SK-N-SH (cell line): ENCODE data around the gene NDFIP1. TPM values are rescaled to one million over a fixed set of nuclear protein-coding genes. Genes with fewer than 3 reads are reported as not detected.

ENCODE experiments used
- CTCF ChIA-PET: fragments of 300-600, 350-600 bp; formaldehyde crosslinking; extraction: SDS; loops from one replicate; lab custom pipeline; 2021; lab: Yijun Ruan, JAX
- POLR2A ChIA-PET: fragments of 350-600 bp; sonication (Branson Sonifier 250); formaldehyde crosslinking; extraction: SDS; loops from one replicate; lab custom pipeline; 2020; ENCODE audit warnings: antibody characterized with exemption, inconsistent platforms; lab: Yijun Ruan, JAX
- DNase-seq: peaks from one replicate; pipeline ENCODE4 v3.0.0; 2012
- H2AFZ ChIP-seq: fragments of 200-600 bp; sonication (generic); 2 replicates; pipeline ENCODE4 v1.8.1; 2016; ENCODE audit warnings: antibody characterized with exemption, mild to moderate bottlenecking, low read depth
- H3F3A ChIP-seq: fragments of 200-600 bp; sonication (generic); replicated peaks from 2 replicates; pipeline ENCODE3; 2016; ENCODE audit warnings: antibody characterized with exemption, mild to moderate bottlenecking; ENCODE audit not compliant: insufficient read depth
- H3K27ac ChIP-seq, 2 experiments: fragments of 200-500 bp in 1 of 2; fragments of 200-600 bp in 1 of 2; sonication (Bioruptor generic) in 1 of 2; sonication (generic), shearing (Covaris generic) in 1 of 2; 2 replicates each; pipeline versions ENCODE4 v1.5.1 to v1.6.1; 2014 to 2016; ENCODE audit warnings: low read depth in 2 of 2, inconsistent platforms in 1 of 2, low read length in 1 of 2, mild to moderate bottlenecking in 1 of 2, mixed read lengths in 1 of 2
- H3K27me3 ChIP-seq: fragments of 200-600 bp; sonication (generic), shearing (Covaris generic); 2 replicates; pipeline ENCODE4 v1.6.1; 2016; ENCODE audit warnings: mixed run types; ENCODE audit not compliant: insufficient read depth
- H3K36me3 ChIP-seq, 2 experiments: fragments of 200-500 bp in 1 of 2; fragments of 200-600 bp in 1 of 2; sonication (Bioruptor generic) in 1 of 2; sonication (generic) in 1 of 2; replicated peaks in 1 of 2; 2 replicates each; pipeline versions ENCODE3 to v1.5.1; 2014 to 2016; ENCODE audit warnings: low read length in 1 of 2, mild to moderate bottlenecking in 1 of 2; ENCODE audit not compliant: insufficient read depth in 2 of 2, control insufficient read depth in 1 of 2
- H3K4me1 ChIP-seq, 2 experiments: fragments of 200-500 bp in 1 of 2; fragments of 200-600 bp in 1 of 2; sonication (Bioruptor generic) in 1 of 2; sonication (generic), shearing (Covaris generic) in 1 of 2; 2 replicates each; pipeline versions ENCODE4 v1.5.1 to v1.6.1; 2014 to 2016; ENCODE audit warnings: low read depth in 1 of 2, low read length in 1 of 2, mixed run types in 1 of 2; ENCODE audit not compliant: insufficient read depth in 2 of 2, control insufficient read depth in 1 of 2
- H3K4me2 ChIP-seq: fragments of 200-600 bp; sonication (generic), shearing (Covaris generic); 2 replicates; pipeline ENCODE4 v1.6.1; 2017; ENCODE audit warnings: mixed run types
- H3K4me3 ChIP-seq, 2 experiments: fragments of 200-500 bp in 1 of 2; fragments of 200-600 bp in 1 of 2; sonication (Bioruptor generic) in 1 of 2; sonication (generic), shearing (Covaris generic) in 1 of 2; 2 replicates each; pipeline versions ENCODE4 v1.5.1 to v1.8.1; 2014 to 2016; ENCODE audit warnings: low read depth in 2 of 2, inconsistent platforms in 1 of 2, low read length in 1 of 2, mild to moderate bottlenecking in 1 of 2, mixed read lengths in 1 of 2, moderate library complexity in 1 of 2
- H3K79me2 ChIP-seq: fragments of 200-600 bp; sonication (generic); 2 replicates; pipeline ENCODE4 v1.8.1; 2017; ENCODE audit warnings: mild to moderate bottlenecking; ENCODE audit not compliant: insufficient read depth
- H3K9ac ChIP-seq: fragments of 200-600 bp; sonication (generic); 2 replicates; pipeline ENCODE4 v1.6.1; 2017; ENCODE audit warnings: mixed run types
- H3K9me2 ChIP-seq: fragments of 200-600 bp; sonication (generic); 2 replicates; pipeline ENCODE4 v1.6.1; 2017; ENCODE audit warnings: mixed run types
- H3K9me3 ChIP-seq: fragments of 200-600 bp; sonication (generic); 2 replicates; pipeline ENCODE4 v1.6.1; 2017; ENCODE audit warnings: mixed run types, mild to moderate bottlenecking, moderate library complexity
- H4K20me1 ChIP-seq: fragments of 200-600 bp; sonication (generic); 2 replicates; pipeline ENCODE4 v1.6.1; 2017; ENCODE audit warnings: mild to moderate bottlenecking, mixed run types; ENCODE audit not compliant: insufficient read depth
- CHD2 ChIP-seq: fragments of 150-350 bp; IDR thresholded peaks from 2 replicates; pipeline ENCODE4 v1.6.1; 2018; ENCODE audit warnings: low read length; ENCODE audit not compliant: partially characterized antibody
- ELF1 ChIP-seq: IDR thresholded peaks from 2 replicates; pipeline ENCODE4 v1.4.0; 2012
- EP300 ChIP-seq, 2 experiments: IDR thresholded peaks; 2 replicates each; pipeline versions ENCODE4 v1.4.0 to v1.6.1; 2012; ENCODE audit warnings: borderline replicate concordance in 1 of 2, low read depth in 1 of 2, low read length in 1 of 2
- FOSL2 ChIP-seq: IDR thresholded peaks from 2 replicates; pipeline ENCODE4 v1.4.0; 2012; ENCODE audit warnings: low read depth, mild to moderate bottlenecking, moderate library complexity, borderline replicate concordance
- FOXM1 ChIP-seq: IDR thresholded peaks from 2 replicates; pipeline ENCODE4 v1.4.0; 2012; ENCODE audit warnings: low read depth, mild to moderate bottlenecking
- GABPA ChIP-seq: IDR thresholded peaks from 2 replicates; pipeline ENCODE4 v1.4.0; 2012; ENCODE audit warnings: low read depth, mild to moderate bottlenecking
- JUND ChIP-seq: IDR thresholded peaks from 2 replicates; pipeline ENCODE4 v1.4.0; 2012
- NFIC ChIP-seq: IDR thresholded peaks from 2 replicates; pipeline ENCODE4 v1.4.0; 2012; ENCODE audit warnings: borderline replicate concordance
- NRF1 ChIP-seq: IDR thresholded peaks from 2 replicates; pipeline ENCODE4 v1.6.1; 2012; ENCODE audit warnings: low read depth, mild to moderate bottlenecking, low read length
- POLR2AphosphoS5 ChIP-seq: IDR thresholded peaks from 2 replicates; pipeline ENCODE4 v1.6.1; 2012; ENCODE audit warnings: low read depth, low read length
- RAD21 ChIP-seq: IDR thresholded peaks from 2 replicates; pipeline ENCODE4 v1.6.1; 2012; ENCODE audit warnings: mild to moderate bottlenecking, low read length
- RFX5 ChIP-seq: IDR thresholded peaks from 2 replicates; pipeline ENCODE4 v1.6.1; 2012; ENCODE audit warnings: mild to moderate bottlenecking, improper control_type of control experiment, low read length
- RXRA ChIP-seq: IDR thresholded peaks from 2 replicates; pipeline ENCODE4 v1.4.0; 2012; ENCODE audit warnings: low read depth, mild to moderate bottlenecking, borderline replicate concordance
- SIN3A ChIP-seq: IDR thresholded peaks from 2 replicates; pipeline ENCODE4 v1.6.1; 2012; ENCODE audit warnings: low read depth, mild to moderate bottlenecking, low read length, moderate library complexity, borderline replicate concordance
- TCF12 ChIP-seq: IDR thresholded peaks from 2 replicates; pipeline ENCODE4 v1.4.0; 2012
- TEAD4 ChIP-seq: IDR thresholded peaks from 2 replicates; pipeline ENCODE4 v1.4.0; 2012; ENCODE audit warnings: mild to moderate bottlenecking, borderline replicate concordance; ENCODE audit not compliant: insufficient read depth
- YY1 ChIP-seq: IDR thresholded peaks from 2 replicates; pipeline ENCODE4 v1.4.0; 2012; ENCODE audit warnings: low read depth, mild to moderate bottlenecking
- ZBTB33 ChIP-seq: IDR thresholded peaks from 2 replicates; pipeline ENCODE4 v1.4.0; 2012; ENCODE audit warnings: low read depth, borderline replicate concordance
- WGBS: methylation state at CpG from one replicate; pipeline ENCODE4 v1.1.6; 2017; ENCODE audit warnings: low lambda C conversion rate; 5-methylcytosine and 5-hydroxymethylcytosine counted together
- polyA plus RNA-seq, 3 experiments: library from polyadenylated mRNA; depleted of rRNA; stranded (reverse); fragments of >200 nt; gene quantifications; 2 replicates each; pipeline ENCODE4 v1.2.3, GENCODE V29; 2012
- TF ChIP-seq, protein P1 (sequence below): IDR thresholded peaks from 2 replicates; pipeline ENCODE4; 2012
- TF ChIP-seq, protein P2 (sequence below): IDR thresholded peaks from 2 replicates; pipeline ENCODE4 v1.4.0; 2012; ENCODE audit warnings: low read depth

NDFIP1 gene
- polyA plus RNA-seq, 1 of the 3 experiments (the other 2 are of a cell fraction): 40.0 TPM

- no peak for DNase-seq
- no peaks in the 10 kb centered on the region for H3K36me3 ChIP-seq
- H3K27ac ChIP-seq: peak overlapping the region in 1 of 2 experiments; percentile 91; a peak in 2 of 4 replicates
- peaks cover 9% of the 10 kb centered on the region for H3F3A ChIP-seq
- H3K79me2 ChIP-seq: no peaks in the 10 kb centered on the region
- no peaks in the 10 kb centered on the region for H3K9me3 ChIP-seq
- H3K9ac ChIP-seq: peak overlapping the region; percentile 58; the same call in 1 of the 2 replicates
- H3K4me3 ChIP-seq: no peak overlapping the region
- no peaks in the 10 kb centered on the region for H3K9me2 ChIP-seq
- TF ChIP-seq SIN3A (no peak), TEAD4 (peak; percentile 89), FOSL2 (peak; percentile 85), TCF12 (peak; percentile 88), NRF1 (no peak), POLR2AphosphoS5 (peak; percentile 20; the same call in 1 of the 2 replicates), RAD21 (no peak), YY1 (no peak), NFIC (peak; percentile 94), ZBTB33 (no peak), EP300 (IDR thresholded peaks at IDR 0.05; ENCODE audit: borderline replicate concordance in 1 of 2, low read depth in 1 of 2, low read length in 1 of 2) (peak in 1 of 2 experiments; percentile 83; a peak in 1 of 4 replicates), JUND (peak; percentile 81), CHD2 (no peak), FOXM1 (no peak), ELF1 (no peak), RXRA (peak; percentile 77; the same call in 1 of the 2 replicates), GABPA (peak; percentile 43), RFX5 (no peak)
- TF ChIP-seq, protein P1, sequence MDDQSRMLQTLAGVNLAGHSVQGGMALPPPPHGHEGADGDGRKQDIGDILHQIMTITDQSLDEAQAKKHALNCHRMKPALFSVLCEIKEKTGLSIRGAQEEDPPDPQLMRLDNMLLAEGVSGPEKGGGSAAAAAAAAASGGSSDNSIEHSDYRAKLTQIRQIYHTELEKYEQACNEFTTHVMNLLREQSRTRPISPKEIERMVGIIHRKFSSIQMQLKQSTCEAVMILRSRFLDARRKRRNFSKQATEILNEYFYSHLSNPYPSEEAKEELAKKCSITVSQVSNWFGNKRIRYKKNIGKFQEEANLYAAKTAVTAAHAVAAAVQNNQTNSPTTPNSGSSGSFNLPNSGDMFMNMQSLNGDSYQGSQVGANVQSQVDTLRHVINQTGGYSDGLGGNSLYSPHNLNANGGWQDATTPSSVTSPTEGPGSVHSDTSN: peak; percentile 64
- TF ChIP-seq, protein P2, sequence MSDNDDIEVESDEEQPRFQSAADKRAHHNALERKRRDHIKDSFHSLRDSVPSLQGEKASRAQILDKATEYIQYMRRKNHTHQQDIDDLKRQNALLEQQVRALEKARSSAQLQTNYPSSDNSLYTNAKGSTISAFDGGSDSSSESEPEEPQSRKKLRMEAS: peak; percentile 64; the same call in 1 of the 2 replicates
- 36% methylated on average over 3 of the region's 3 CpGs for WGBS
- no peak overlapping the region for H2AFZ ChIP-seq
- H3K27me3 ChIP-seq: no peaks in the 10 kb centered on the region
- peak overlapping the region; percentile 55 for H3K4me2 ChIP-seq
- H4K20me1 ChIP-seq: no peaks in the 10 kb centered on the region
- CTCF ChIA-PET: no interaction called here
- POLR2A ChIA-PET: no interaction called here
- peaks cover 0 to 10% of the 10 kb centered on the region in 2 experiments; a peak in 2 of 4 replicates for H3K4me1 ChIP-seq
These were observed 92.9 kb downstream of the NDFIP1 start for GRCh38 chr5:142201471-142201887.
